GM18868 (cell line): ENCODE data around the gene PTH.

ENCODE experiments used
- ATAC-seq: cut with Tn5 transposase; IDR thresholded peaks from one replicate; pipeline ENCODE4 v1.9.1; 2021; ENCODE audit warnings: mild to moderate bottlenecking, moderate library complexity; ENCODE audit not compliant: unreplicated experiment

Gene PTH

DNA sequence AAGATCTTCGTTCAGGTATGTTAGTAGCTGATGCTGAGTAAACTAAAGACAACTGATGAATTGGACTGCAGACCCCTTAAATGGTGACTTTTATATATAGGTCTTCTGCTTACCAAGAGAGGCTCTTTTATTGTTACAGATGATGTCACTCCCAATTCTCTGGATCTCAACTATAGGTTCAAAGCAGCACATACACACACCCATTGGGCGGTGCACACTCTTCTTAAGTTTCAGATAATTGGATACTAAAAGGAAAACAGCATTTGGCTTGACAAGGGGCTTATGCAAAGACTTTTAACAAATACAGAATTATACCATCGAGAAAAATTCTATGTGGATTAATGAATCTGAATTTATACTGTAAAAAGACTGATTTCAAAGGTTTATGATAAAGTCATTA is at the start of gene PTH:
PTH (minus strand) TSS at position 69 of the 400 bp plus-strand sequence. CDS start 3,142 bp downstream, outside the sequence.
- no peak for ATAC-seq

DNA sequence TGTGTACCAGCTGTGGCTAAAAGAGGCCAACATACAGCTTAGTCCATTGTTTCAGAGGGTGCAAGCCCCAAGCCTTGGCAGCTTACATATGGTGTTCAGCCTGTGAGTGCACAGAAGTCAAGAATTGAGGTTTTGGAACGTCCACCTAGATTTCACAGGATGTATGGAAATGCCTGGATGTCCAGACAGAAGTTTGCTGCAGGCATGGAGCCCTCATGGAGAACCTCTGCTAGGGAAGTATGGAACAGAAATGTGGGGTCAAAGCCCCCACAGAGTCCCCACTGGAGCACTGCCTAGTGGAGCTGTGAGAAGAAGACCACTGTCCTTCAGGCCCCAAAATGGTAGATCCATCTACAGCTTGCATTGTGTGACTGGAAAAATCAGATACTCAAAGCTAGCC is 42.2 kb upstream of the PTH start:
- no peak for ATAC-seq

DNA sequence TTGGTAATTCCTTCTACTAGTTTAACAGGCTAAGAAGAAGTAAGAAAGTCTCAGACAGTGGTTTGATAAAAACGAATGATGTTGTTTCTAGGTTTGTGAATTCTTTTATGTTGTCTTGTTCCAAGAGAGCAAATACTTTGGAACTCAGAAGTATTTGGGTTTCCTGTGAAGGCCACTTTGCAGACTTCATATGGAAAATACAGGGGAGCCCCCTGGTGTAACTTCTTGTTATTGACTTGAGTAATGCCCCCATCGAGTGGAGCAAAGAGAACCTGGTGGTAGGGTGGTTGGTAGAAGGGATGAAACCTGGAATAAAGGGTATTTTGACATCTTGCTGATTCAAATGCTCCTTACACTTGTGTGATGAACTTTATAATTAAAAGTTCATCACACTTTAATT is 40.0 kb upstream of the PTH start:
- no peak for ATAC-seq

DNA sequence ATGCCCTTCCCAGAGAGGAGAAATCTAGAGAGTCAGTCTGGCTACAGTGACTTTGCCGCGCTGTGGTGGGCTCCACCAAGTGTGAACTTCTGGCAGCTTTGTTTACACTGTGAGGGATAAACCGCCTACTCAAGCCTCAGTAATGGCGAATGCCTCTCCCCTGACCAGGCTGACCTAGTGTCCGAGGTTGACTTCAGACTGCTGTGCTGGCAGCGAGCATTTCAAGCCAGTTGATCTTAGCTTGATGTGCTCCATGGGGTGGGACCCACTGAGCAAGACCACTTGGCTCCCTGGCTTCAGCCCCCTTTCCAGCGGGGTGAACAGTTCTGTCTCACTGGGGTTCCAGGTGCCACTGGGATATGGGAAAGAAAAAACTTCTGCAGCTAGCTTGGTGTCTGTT is 38.6 kb upstream of the PTH start:
- no peak for ATAC-seq

DNA sequence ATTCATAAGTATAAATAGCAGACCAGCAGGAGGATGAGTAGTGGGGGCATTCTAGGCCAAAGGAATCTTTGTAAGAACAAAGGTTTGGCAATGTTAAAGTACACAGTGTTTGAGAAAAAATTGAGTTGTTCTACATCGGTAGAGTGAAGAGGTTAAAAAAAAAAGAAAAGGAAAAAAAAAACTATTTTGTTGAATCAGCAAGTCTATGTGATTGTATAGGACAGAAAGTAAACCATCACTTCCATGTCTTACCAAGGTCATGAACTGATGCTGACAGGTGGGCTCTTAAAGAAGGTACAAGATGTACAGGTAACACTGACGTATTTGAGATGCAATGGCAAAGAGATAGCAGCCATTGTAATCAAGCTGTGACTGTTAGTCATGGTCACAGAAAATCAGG is 29.5 kb upstream of the PTH start:
- ATAC-seq, result no peak

DNA sequence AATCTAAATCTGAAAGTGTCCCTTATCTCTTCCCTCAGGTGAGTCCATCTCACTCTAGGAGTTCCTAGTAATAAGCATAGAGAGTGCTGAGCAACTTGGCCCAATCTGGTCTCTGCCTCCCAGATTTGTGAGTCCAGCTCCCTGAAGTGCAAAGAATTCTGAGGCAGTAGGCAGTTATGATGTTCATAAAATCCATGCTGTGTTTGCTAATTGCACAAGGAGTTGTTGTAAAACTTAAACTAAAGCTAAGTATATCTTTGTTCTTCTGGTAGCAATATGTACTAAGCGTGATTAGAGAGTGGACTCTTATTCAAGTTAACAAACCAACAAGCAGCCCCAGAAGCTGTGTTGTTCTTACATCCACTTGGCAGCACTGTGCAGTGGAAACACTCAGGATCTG is 7.6 kb upstream of the PTH start:
- ATAC-seq, result no peak

DNA sequence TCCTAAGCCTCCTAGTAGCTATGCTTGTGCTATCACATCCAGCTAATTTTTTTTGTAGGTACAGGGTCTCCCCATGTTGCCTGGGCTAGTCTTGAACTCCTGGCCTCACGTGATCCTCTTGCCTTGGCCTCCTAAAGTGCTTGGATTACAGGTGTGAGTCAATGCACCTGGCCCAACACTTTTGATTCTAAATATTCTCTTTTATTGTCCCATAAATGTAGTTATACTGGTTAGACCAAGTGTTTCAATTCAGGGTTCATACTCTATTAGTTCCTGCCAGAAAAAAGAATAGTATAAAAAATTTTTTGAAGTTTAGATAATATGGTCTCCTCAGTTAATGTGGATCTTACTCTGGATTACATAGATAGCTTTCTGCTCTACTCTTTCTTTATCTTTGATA is 6.7 kb upstream of the PTH start:
- ATAC-seq, result no peak

DNA sequence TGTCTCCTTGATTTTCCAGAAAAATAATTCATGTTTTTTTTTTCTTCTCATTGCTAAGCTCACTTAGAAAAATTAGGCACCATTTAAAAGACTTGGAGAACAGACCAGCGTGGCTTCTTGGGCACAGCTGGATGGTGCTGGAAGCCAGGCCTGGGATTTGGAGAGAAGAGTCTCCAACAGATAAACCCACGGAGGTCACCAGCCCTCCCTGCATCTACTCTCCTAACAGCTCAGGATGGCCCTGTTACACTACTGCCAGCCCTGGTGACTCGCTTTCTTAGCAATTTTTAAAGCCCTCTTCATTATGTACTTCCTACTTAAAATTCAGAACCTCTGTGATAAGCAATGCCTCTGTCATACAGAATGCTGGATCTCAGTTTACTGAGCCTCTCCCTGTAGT is 1.7 kb downstream of the PTH start:
- no peak for ATAC-seq

DNA sequence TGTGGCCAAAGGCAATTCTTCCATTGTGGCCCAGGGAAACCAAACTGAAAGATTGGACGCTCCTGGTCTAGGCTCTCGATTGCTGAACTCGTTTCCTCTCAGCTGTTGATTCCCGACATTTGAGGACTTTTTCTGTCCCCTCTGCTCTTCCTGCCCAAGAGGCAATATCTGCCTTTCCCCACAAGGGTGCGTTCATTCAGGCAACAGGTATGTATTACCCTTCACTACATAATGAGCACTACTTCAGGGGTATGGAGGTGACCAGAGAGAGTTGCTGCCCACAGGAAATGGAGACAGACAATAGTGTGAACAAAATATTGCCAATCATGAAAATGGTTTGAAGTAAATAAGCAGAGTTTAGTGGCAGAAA is 8.2 kb downstream of the PTH start:
- no peak for ATAC-seq

DNA sequence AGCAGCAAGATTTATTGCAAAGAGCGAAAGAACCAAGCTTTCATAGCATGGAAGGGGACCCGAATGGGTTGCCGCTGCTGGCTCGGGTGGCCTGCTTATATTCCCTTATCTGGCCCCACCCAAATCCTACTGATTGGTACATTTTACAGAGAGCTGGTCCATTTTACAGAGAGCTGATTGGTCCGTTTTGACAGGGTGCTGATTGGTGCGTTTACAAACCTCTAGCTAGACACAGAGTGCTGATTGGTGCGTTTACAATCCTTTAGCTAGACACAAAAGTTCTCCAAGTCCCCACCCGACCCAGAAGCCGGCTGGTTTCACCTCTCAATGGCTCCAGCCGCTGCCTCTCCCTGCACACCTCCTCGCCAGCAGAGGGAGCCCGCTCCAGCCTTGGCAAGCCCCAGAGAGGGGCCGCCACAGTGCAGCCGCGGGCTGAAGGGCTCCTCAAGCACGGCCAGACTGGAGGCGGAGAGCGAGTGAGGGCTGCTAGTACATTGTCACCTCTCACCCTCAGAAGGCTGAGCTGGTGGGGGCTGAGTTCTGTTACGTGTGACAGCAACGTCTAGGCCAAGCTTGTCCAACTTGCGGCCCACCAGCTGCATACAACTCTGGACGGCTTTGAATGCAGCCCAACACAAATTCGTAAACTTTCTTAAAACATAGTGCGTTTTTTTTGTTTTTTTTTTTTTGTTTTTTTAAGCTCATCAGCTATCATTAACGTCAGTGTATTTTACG is 8.7 kb downstream of the PTH start:
- ATAC-seq, result peak; percentile 84

DNA sequence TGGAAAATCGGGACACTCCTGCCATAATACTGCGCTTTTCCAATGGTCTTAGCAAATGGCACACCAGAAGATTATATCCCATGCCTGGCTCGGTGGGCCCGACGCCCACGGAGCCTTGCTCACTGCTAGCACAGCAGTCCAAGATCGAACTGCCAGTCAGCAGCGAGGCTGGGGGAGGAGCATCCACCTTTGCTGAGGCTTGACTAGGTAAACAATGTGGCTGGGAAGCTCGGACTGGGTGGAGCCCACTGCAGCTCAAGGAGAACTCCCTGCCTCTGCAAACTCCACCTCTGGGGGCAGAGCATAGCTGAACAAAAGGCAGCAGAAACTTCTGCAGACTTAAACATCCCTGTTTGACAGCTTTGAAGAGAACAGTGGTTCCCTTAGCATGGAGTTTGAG is 15.6 kb downstream of the PTH start:
- no peak for ATAC-seq

DNA sequence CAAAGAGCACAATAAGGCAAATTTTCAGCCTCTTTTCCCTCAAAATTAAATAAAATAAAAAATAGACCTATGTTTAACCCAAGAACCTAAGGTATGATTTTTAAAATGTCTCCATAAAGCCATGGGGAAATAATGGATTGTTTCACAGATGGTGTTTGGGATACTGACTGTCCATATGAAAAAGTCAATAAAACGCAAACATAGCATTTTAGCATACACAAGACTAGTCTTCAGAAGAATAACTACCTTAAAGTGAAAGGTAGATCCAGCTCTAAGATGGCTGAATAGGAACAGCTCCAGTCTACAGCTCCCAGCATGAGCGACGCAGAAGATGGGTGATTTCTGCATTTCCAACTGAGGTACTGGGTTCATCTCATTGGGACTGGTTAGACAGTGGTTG is 16.1 kb downstream of the PTH start:
- ATAC-seq, result no peak

DNA sequence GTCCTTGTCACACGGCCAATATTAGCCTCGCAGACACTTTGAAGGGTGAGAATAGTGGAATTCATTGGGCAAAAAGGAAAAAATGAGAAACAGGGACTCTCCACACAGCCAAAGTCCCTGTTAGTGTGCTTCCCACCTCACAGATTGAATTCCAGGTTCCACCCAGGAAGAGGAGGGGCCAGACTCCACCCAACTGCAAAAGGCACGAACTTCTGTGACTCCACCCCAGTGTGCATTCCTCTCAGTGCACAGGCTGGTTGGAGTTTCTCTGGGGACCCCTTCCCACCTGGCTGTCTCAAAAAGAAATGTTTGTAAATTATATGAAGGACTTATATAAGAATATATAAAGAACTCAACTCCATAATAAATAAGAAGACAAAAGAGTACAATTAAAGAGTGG is 20.7 kb downstream of the PTH start:
- ATAC-seq, result no peak

DNA sequence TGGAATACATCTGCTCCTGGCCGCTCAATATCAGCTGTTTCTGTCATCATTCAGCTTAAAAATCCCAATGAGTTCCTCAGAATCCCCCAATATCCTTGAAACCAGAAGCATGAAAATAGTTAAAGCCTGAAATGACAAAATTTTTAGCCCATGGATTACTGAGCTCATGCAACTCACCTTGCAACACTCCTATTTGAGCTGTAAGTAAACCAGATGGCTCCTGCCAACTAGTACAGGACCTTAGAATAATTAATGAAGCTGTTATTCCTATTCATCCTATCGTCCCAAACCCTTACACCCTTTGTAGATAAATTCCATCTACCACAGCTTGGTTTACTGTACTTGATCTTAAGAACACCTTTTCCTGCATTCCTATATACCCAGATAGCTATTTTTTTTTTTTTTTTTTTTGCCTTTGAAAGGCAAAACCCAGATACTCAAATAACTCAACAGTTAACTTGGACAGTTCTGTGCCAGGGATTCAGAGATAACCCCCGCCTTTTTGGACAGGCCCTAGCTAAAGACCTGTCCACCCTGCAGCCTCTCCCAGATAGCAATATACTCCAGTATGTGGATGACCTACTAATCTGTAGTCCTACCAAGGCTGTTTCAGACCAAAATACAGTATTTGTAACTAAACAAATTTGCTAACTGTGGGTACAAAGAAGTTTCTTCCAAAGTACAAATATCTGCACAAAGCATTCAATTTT is 22.6 kb downstream of the PTH start:
- no peak for ATAC-seq

DNA sequence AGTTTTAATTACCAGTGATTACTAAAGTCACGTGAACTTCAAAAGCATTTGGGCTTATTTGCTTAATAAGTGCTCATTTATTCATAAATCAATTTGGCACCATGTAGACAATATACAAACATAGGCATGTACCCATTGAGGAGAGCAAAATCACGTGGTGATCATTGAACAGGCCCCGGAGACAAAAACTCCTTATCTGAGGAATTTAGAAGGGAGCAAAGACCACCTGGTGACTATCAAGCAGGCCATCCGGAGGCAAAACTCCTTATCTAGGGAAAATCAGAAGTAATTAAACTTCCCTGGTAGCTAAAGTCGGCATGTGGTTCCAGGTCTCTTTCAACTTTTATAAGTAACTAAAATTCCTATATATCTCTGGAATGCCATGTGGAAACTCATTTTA is 27.0 kb downstream of the PTH start:
- no peak for ATAC-seq

DNA sequence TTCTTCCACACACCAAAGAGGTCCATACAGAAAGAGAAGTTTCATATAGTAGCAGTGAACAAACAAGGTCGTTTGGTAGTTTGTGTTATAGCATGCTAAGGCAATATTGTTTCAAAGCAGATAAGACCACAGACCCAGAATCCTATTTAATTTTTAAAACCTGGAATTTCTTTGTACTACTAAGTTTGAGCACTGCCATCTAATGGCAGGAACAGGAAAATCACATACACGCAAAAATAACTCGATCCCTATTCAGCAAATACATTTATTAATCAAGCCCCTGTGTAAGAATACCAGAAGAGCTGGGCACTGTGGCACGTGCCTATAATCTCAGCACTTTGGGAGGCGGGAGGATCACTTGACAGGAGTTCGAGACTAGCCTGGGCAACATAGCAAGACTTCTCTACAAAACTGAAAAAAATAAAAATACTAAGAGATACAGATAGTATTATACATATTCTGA is 29.9 kb downstream of the PTH start:
- ATAC-seq, result no peak

DNA sequence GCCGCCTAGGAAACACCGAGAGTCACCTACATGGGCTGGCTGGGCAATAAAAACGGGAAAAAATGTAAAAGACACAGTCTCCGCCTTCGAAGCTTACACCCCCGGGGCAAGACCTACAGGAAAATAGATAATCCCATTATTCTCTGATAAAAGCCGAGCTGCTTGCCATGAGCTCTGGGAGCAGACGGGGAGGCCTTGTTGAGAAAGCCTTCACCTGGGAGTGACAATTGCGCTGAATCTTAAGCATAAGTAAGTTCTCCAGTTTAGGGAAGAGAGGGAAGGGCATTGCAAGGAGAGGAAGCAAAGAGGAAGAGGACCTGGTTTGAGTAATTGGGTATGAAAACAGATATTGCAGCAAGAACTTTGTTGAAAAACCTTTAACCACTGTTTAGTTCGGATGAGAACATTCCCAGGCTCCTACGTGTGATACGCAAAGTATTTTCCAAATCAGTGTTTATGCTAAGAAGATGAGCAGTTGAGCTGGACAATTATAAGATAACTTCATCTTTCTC is 32.0 kb downstream of the PTH start:
- no peak for ATAC-seq

DNA sequence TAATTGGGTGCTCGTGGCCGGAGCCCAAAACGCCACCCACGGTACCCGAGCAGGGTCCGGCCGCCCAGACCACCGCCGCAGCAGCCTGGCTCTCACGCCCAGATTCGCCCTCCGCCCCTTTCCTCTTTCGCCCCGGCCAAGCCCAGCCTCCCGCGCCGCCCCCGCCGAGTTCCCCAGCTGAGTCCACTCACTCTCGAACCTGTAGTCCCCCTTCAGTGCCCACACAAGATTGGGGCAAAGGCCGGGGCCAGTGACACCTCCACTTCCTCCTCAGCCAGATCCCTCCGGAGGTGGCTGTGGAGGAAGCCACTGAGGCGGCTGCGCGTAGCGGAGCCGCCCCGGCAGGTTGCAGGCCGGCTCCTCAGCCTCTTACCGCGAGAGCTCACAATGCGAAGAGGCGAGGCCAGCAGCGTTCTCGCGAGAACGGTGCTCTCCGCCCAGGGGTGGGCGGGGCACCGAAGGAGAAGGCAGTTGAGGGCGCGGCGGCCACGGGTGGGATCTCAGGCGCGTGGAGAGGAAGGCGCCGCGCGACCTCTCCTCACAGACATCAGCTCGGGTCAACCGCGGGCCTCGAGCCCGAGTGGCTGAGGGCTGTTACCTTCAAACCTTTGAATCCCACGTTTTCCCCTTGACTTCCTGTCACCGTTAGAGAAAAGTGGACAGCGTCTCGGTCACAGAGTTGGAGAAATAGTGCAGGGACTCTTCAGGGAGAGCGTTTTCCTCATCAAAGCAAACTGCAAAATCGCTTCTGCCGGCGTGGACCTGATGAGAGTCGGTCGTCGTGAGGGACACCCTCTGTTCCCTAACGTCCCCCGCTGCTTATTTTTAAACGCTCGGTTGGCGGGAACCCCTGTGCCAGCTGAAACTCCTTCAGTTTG is 32.7 kb downstream of the PTH start, which contains the start of gene BTBD10:
BTBD10 (minus strand) TSS at position 322 of the 878 bp plus-strand sequence. CDS start 18,098 bp downstream, outside the sequence.
- peak; percentile 96 for ATAC-seq

DNA sequence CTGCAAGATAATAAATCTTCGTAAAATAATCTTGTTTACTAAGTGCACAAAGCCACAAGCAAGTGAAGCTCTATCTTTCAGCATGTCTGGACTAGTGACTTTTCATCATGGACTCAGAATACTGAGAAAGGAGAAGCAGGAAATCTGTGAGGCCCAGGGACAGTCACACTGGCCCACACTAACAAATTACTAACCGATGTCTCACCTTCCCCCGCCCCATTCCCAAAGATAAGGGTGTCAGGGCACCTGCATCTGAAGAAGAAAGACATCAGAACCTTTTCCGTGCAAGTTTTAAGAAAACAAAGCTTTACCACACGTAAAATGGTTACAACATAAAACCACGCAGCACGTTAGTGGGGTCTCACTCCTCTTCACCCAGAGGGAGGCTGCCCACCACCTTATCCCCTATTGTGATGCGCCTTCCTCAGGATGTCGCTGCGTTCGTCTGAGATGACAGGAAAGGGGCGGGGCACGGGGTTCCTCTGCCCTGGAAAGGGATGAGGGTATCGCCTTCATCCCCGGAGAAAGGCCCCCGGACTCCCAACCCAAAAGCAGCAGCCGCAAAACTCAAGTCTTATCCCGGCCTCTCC is 33.4 kb downstream of the PTH start:
- peak; percentile 29 for ATAC-seq

DNA sequence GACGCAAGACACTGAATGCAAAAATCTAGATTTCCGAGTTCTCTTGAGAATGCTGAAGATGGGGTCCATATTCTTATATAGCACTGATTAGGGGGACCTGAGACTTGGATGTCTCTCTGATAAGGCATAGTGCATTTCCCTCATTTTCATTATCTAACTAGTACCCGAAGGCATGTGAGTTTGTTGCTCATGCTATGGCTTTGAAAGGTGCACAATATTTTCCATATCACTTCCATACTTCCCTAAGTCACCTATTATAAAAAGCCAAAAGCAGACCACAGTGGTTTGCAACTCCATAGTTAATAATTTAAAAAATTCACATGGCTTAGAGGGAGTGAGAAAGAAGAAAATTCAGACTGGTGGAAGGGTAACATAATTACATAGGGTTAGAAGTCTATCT is 34.5 kb downstream of the PTH start:
- ATAC-seq, result no peak

DNA sequence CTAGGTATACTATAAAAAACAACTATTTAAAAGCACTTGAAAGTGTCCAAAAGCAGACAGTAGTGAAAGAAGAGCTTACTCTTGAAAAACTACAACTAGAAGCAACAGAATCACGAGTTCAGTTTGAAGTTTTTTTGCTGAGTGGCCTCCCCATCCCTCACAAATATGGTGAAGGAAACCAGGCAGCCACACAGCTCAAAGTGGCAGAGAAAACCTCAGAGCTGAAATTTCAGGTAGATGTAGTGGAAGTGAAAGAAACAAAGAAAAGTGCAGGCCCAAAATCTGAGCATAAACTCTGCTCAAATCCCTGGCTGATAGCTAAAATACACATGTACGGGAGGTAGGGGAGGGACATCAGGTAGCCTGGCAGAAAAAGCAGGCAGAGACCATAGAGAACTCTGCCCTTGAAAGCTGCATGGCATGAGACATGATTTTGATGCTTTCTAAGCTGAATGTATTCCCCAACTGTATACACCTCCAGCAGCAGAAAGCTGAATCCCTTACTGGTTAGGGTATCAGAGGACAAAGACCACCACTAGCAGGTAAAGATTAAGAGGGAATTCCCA is 44.9 kb downstream of the PTH start:
- ATAC-seq, result peak; percentile 68
